ENCODE results near the gene RYR3.

Gene RYR3

DNA sequence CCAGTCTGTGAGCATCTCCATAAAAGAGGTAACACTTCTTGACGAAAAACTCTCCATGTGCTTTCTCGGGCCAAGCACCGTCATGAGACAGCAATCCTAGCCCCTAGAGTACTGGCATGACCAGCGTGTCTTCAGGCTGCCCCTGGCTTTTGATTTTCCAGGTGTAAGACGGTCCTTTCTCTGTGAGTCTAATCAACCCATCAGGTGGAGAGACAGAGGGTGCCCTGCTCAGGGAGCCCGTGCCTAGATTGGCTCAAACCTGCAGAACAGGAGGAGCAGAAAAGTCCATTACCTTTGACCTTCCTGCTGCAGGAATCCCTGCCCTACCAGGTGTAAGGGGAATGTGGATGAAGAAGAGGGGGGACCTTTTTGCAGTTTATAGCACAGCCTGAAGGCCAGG is 548.1 kb downstream of the RYR3 start:
- no peak overlapping the region for H3K4me3 ChIP-seq (ENCODE audit: insufficient read depth, low read length, poor library complexity, severe bottlenecking)
- no peak overlapping the region for H3K9ac ChIP-seq (ENCODE audit: low read length)
- H3K27ac ChIP-seq (ENCODE audit: low read depth, low read length): no peak overlapping the region
- no peak overlapping the region for H3K4me2 ChIP-seq (ENCODE audit: low read depth, low read length, poor library complexity, severe bottlenecking)
- no peaks in the 10 kb centered on the region for H3K9me3 ChIP-seq (ENCODE audit: insufficient read depth, low read length)
- TF ChIP-seq EZH2phosphoT487 (conservative IDR thresholded peaks at IDR 0.05; ENCODE audit: low read length): no peak
- TF ChIP-seq, protein P1, sequence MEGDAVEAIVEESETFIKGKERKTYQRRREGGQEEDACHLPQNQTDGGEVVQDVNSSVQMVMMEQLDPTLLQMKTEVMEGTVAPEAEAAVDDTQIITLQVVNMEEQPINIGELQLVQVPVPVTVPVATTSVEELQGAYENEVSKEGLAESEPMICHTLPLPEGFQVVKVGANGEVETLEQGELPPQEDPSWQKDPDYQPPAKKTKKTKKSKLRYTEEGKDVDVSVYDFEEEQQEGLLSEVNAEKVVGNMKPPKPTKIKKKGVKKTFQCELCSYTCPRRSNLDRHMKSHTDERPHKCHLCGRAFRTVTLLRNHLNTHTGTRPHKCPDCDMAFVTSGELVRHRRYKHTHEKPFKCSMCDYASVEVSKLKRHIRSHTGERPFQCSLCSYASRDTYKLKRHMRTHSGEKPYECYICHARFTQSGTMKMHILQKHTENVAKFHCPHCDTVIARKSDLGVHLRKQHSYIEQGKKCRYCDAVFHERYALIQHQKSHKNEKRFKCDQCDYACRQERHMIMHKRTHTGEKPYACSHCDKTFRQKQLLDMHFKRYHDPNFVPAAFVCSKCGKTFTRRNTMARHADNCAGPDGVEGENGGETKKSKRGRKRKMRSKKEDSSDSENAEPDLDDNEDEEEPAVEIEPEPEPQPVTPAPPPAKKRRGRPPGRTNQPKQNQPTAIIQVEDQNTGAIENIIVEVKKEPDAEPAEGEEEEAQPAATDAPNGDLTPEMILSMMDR (IDR thresholded peaks at IDR 0.05; ENCODE audit: insufficient read depth, low read length, poor library complexity, severe bottlenecking): no peak
- no peaks in the 10 kb centered on the region for H3F3A ChIP-seq (ENCODE audit: insufficient read depth)
- H3K9me2 ChIP-seq (replicated peaks; ENCODE audit: insufficient read depth, low read length): no peaks in the 10 kb centered on the region
- no peaks in the 10 kb centered on the region for H3K79me2 ChIP-seq (ENCODE audit: insufficient read depth, low read length)
- no peaks in the 10 kb centered on the region for H3K36me3 ChIP-seq (ENCODE audit: low read length)
- no peaks in the 10 kb centered on the region for H4K20me1 ChIP-seq (ENCODE audit: low read depth, low read length)
- no peak overlapping the region for H2AFZ ChIP-seq (ENCODE audit: low read depth, low read length, severe bottlenecking)
- H3K27me3 ChIP-seq (ENCODE audit: low read length): no peaks in the 10 kb centered on the region

DNA sequence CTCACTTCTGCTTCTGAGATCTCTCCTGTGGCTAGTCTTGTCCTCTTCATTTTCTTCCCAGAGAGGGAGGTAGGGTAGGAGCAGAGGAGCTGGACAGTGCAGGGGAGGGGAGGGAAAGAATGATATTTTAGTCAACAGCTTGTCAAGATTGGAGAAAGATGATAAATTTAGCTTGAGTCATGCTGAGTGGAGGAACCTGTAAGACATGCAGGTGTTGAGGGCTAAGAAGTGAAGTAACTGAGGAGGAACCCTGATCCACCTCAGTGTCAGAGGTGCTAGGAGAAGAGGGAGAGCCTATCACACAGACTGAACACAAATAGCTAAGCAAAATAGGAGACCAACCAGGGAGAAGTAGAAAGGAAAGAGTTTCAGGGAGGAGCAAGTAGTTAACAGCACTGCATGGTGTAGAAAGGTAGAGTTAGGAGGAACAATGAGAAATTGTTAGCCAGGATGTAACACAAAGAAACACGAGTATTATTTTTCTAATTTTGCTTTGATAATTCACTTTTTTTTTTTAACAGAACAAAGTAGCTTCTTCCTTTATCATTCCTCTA is 549.3 kb downstream of the RYR3 start:
- no peaks in the 10 kb centered on the region for H3K9me3 ChIP-seq (ENCODE audit: insufficient read depth, low read length)
- no peaks in the 10 kb centered on the region for H4K20me1 ChIP-seq (ENCODE audit: low read depth, low read length)
- TF ChIP-seq EZH2phosphoT487 (conservative IDR thresholded peaks at IDR 0.05; ENCODE audit: low read length): no peak
- TF ChIP-seq, protein P1 (IDR thresholded peaks at IDR 0.05; ENCODE audit: insufficient read depth, low read length, poor library complexity, severe bottlenecking): no peak
- no peaks in the 10 kb centered on the region for H3K36me3 ChIP-seq (ENCODE audit: low read length)
- no peaks in the 10 kb centered on the region for H3K9me2 ChIP-seq (replicated peaks; ENCODE audit: insufficient read depth, low read length)
- H3K27me3 ChIP-seq (ENCODE audit: low read length): no peaks in the 10 kb centered on the region
- H3K27ac ChIP-seq (ENCODE audit: low read depth, low read length): no peak overlapping the region
- no peak overlapping the region for H3K4me3 ChIP-seq (ENCODE audit: insufficient read depth, low read length, poor library complexity, severe bottlenecking)
- no peak overlapping the region for H2AFZ ChIP-seq (ENCODE audit: low read depth, low read length, severe bottlenecking)
- no peaks in the 10 kb centered on the region for H3K79me2 ChIP-seq (ENCODE audit: insufficient read depth, low read length)
- H3F3A ChIP-seq (ENCODE audit: insufficient read depth): no peaks in the 10 kb centered on the region
- H3K9ac ChIP-seq (ENCODE audit: low read length): no peak overlapping the region
- no peak overlapping the region for H3K4me2 ChIP-seq (ENCODE audit: low read depth, low read length, poor library complexity, severe bottlenecking)

DNA sequence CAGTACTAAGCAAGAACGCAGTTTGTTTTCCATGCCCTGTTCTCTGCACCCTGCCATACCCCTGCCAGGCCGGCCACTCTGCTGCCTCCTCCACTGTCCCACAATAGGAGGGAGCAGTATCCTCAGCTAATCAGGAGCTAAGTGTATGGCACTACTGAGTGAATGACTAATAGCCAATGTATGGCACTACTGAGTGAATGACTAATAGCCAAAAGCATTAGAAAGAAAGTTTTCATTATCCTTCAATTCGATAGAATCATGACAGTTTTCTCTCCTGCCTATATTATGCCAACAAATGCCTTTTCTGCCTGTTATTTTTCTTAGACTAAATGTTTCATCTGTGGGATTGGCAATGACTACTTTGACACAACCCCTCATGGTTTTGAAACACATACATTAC is 550.0 kb downstream of the RYR3 start:
- no peak overlapping the region for H3K4me2 ChIP-seq (ENCODE audit: low read depth, low read length, poor library complexity, severe bottlenecking)
- no peak overlapping the region for H3K4me3 ChIP-seq (ENCODE audit: insufficient read depth, low read length, poor library complexity, severe bottlenecking)
- H3K9me3 ChIP-seq (ENCODE audit: insufficient read depth, low read length): no peaks in the 10 kb centered on the region
- H3F3A ChIP-seq (ENCODE audit: insufficient read depth): no peaks in the 10 kb centered on the region
- TF ChIP-seq EZH2phosphoT487 (conservative IDR thresholded peaks at IDR 0.05; ENCODE audit: low read length): no peak
- TF ChIP-seq, protein P1 (IDR thresholded peaks at IDR 0.05; ENCODE audit: insufficient read depth, low read length, poor library complexity, severe bottlenecking): no peak
- no peaks in the 10 kb centered on the region for H3K79me2 ChIP-seq (ENCODE audit: insufficient read depth, low read length)
- H2AFZ ChIP-seq (ENCODE audit: low read depth, low read length, severe bottlenecking): no peak overlapping the region
- no peaks in the 10 kb centered on the region for H4K20me1 ChIP-seq (ENCODE audit: low read depth, low read length)
- no peaks in the 10 kb centered on the region for H3K36me3 ChIP-seq (ENCODE audit: low read length)
- H3K27ac ChIP-seq (ENCODE audit: low read depth, low read length): no peak overlapping the region
- H3K27me3 ChIP-seq (ENCODE audit: low read length): no peaks in the 10 kb centered on the region
- no peaks in the 10 kb centered on the region for H3K9me2 ChIP-seq (replicated peaks; ENCODE audit: insufficient read depth, low read length)
- H3K9ac ChIP-seq (ENCODE audit: low read length): no peak overlapping the region

All from SU-DHL-6 (cell line).